Mucosa of rectum (tissue), 2 donors: ENCODE results near the gene RER1.

ENCODE experiments used
- H3K27ac ChIP-seq, 2 donors: one replicate each; pipeline ENCODE4 v1.7.0; 2013; ENCODE audit warnings: inconsistent platforms in 2 of 2, low read depth in 2 of 2, low read length in 2 of 2
- H3K27me3 ChIP-seq, 2 donors: one replicate each; pipeline ENCODE4 v1.7.0; 2013; ENCODE audit warnings: low read length in 2 of 2; ENCODE audit not compliant: control insufficient read depth in 2 of 2, insufficient read depth in 2 of 2
- H3K36me3 ChIP-seq, 2 donors: one replicate each; pipeline ENCODE4 v1.7.0; 2013; ENCODE audit warnings: low read length in 2 of 2; ENCODE audit not compliant: control insufficient read depth in 2 of 2, insufficient read depth in 2 of 2
- H3K4me1 ChIP-seq, 2 donors: one replicate each; pipeline ENCODE4 v1.7.0; 2013; ENCODE audit warnings: low read length in 2 of 2, mild to moderate bottlenecking in 1 of 2; ENCODE audit not compliant: control insufficient read depth in 2 of 2, insufficient read depth in 2 of 2
- H3K4me3 ChIP-seq, 2 donors: one replicate each; pipeline ENCODE4 v1.7.0; 2013; ENCODE audit warnings: low read length in 2 of 2
- H3K9ac ChIP-seq, 2 donors: one replicate each; pipeline ENCODE4 v1.7.0; 2013; ENCODE audit warnings: low read length in 2 of 2, low read depth in 1 of 2, mild to moderate bottlenecking in 1 of 2
- H3K9me3 ChIP-seq, 2 donors: one replicate each; pipeline ENCODE4 v1.7.0; 2013; ENCODE audit warnings: low read length in 2 of 2; ENCODE audit not compliant: control insufficient read depth in 2 of 2
- donor health status: healthy.
- donor health status: Normal muscosa, but diverticular disease.

Gene RER1

GRCh38 chr1:2368053-2368744 lies 23.4 kb upstream of the RER1 start:
- Histone ChIP-seq H3K9ac (no peak overlapping the region), H3K4me1 (no peaks in the 10 kb centered on the region), H3K9me3 (no peaks in the 10 kb centered on the region), H3K36me3 (no peaks in the 10 kb centered on the region), H3K27me3 (no peaks in the 10 kb centered on the region), H3K4me3 (no peak overlapping the region), H3K27ac (no peak overlapping the region)

DNA sequence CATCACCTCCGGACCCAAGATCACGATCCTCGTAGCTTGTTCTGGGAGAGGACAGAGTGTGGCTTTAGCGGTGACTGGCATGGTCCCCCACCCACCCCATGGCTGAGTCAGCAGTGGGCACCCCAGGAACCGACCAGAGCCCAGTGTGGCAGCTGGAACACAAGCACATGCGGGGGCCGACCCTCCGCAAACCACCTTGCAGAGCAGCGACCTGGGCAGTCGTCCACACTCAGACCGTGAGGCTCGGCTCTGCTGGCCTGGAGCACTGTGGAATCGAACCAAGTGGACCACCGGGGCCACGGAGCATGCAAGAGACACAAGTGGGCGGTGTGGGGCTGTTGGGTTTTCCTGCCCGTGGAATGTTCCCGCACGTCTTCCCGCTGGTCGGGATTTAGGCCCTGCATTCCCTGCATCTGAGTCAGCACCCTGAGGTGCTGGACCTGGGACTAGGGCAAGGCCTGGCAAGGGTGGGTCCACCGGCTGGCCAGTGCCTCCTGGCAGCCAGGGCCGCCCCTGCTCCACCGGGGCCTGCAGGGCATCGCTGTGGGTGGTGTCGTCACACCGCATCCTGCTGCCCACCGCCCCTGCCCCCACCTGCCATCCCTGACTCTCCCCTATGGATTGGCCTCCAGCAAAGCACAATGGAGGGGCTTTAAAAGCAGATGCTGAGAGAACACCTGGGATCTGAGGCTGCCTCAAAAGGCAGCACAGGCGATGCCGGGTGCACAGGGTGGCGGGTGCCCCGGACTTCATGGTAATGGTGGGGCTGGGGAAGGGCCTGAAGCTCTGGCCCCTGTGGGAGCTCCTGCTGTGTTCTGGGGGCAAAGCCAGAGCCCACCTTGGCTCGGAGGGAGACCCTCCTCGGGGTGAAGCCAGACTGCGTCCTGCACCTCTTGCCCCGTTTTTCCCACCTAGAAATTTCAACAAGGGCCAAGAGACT lies 18.8 kb upstream of the RER1 start:
- no peaks in the 10 kb centered on the region for H3K4me1 ChIP-seq
- no peaks in the 10 kb centered on the region for H3K9me3 ChIP-seq
- no peak overlapping the region for H3K4me3 ChIP-seq
- no peak overlapping the region for H3K9ac ChIP-seq
- no peaks in the 10 kb centered on the region for H3K36me3 ChIP-seq
- H3K27ac ChIP-seq: no peak overlapping the region
- H3K27me3 ChIP-seq: peaks cover 0 to 6% of the 10 kb centered on the region in 2 donors

GRCh38 chr1:2373551-2374251 lies 17.9 kb upstream of the RER1 start:
- H3K36me3 ChIP-seq: no peaks in the 10 kb centered on the region
- H3K9ac ChIP-seq: no peak overlapping the region
- H3K4me1 ChIP-seq: no peaks in the 10 kb centered on the region
- H3K27ac ChIP-seq: no peak overlapping the region
- no peaks in the 10 kb centered on the region for H3K9me3 ChIP-seq
- peaks cover 0 to 6% of the 10 kb centered on the region in 2 donors for H3K27me3 ChIP-seq
- no peak overlapping the region for H3K4me3 ChIP-seq

DNA sequence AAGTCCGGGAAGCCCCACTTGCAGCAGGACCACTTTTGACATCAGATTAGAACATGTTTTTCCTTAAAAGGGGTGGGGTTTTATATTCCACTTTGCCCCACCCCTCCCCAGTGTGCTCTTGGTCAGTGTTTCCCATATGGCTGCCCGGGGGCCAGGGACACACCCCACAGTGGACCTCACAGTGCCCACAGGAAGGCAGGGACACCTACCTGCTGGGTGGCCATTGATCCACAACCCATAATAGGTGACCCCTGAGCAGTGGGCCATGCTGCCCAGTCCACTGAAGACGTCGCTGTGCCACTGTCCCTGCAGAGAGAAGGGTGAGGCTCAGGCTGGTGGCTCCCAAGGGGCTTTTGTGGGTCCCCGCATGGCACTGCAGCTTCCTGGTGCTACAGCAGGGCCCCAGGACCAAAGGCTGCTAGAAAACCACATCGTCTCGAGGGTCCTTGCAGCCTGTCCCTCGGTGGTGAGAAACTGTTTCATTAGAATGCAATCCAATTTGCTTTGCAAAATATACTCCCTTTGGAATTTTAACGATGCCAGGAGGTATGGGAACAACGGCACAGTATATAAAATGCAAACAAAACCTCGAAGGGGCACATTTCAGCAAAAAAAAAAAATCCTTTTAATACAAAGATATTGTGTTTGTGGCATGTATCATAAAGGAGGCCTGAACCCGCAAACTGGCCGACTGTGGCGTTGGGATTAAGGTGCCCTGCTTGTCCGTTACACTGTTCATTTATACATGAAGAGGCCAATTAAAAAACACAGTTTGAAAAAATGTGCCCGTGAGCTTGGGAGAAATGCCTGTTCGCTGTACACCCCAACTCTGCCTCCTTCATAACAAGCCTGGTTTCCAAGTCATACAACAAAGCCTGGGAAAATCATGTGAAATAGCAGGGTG lies 17.1 kb upstream of the RER1 start:
- H3K27ac ChIP-seq: no peak overlapping the region
- H3K9ac ChIP-seq: no peak overlapping the region
- no peaks in the 10 kb centered on the region for H3K9me3 ChIP-seq
- peaks cover 0 to 6% of the 10 kb centered on the region in 2 donors for H3K27me3 ChIP-seq
- H3K4me3 ChIP-seq: no peak overlapping the region
- H3K4me1 ChIP-seq: no peaks in the 10 kb centered on the region
- H3K36me3 ChIP-seq: no peaks in the 10 kb centered on the region

DNA sequence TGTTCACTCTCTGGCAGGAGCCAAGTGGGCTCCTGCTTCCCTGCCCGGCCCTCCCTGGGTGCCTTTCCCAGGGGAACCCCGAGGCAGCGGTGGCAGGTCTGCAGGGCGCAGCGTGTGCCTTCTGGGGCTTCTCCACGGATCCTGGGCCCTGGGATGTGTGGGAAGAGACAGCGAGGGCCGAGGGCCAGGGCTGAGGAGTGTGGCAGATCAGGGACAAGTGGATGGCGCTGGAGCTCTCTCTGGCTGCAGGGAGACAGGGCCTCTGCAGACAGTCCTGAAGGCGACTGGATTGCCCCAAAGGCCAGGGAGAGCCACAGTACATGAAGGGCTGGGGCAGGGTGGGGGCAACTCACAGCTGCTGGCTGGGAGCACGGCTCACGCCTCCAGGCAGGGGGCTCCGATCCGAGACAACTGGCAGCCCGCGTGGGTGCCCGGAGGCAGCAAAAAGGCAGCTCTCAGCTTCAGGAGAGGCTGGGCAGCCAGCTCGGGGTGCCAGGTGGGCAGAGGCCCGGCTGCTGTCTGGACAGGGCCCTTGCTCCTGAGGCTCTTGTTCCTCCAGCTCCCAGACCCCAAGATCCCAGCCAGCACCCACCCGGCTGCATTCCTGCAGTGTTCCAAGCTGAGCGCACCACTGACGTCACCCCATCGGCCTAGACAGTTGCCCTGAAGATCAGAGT lies 16.3 kb upstream of the RER1 start:
- Histone ChIP-seq H3K36me3 (no peaks in the 10 kb centered on the region), H3K27me3 (peaks cover 0 to 6% of the 10 kb centered on the region in 2 donors), H3K27ac (no peak overlapping the region), H3K9ac (no peak overlapping the region), H3K9me3 (no peaks in the 10 kb centered on the region), H3K4me1 (no peaks in the 10 kb centered on the region), H3K4me3 (no peak overlapping the region)

- Histone ChIP-seq H3K9ac (no peak overlapping the region), H3K27me3 (peaks cover 0 to 6% of the 10 kb centered on the region in 2 donors), H3K4me3 (no peak overlapping the region), H3K36me3 (no peaks in the 10 kb centered on the region), H3K4me1 (no peaks in the 10 kb centered on the region), H3K9me3 (no peaks in the 10 kb centered on the region), H3K27ac (no peak overlapping the region)
Observed at GRCh38 chr1:2375923-2376260, 15.7 kb upstream of the RER1 start.

DNA sequence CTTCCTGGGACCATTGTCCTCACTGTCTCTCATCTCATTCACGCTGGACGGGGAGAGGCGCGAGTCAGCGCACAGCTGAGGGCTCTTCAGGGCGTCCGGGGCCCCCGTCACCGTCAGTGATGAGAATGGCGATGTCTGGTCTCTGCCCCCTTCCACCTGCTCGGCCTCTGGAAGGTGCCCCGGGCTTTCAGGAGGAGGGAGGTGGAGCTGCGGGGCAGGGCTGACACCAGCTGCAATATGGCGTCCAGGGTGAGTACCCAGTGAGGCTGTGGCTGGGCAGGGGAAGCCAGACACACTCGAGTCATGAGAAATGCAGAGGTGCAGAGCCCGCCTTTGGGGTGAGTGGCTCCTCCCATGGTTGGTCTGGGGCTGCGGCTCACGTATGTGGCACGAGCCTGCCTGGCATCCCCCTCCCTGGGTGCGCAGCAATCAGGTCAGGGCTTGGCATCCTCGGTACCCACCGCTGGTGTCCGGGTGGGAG lies 15.3 kb upstream of the RER1 start:
- Histone ChIP-seq H3K36me3 (no peaks in the 10 kb centered on the region), H3K4me3 (no peak overlapping the region), H3K9me3 (no peaks in the 10 kb centered on the region), H3K4me1 (no peaks in the 10 kb centered on the region), H3K27ac (no peak overlapping the region), H3K27me3 (peaks cover 0 to 6% of the 10 kb centered on the region in 2 donors), H3K9ac (no peak overlapping the region)

- no peaks in the 10 kb centered on the region for H3K36me3 ChIP-seq
- H3K27me3 ChIP-seq: peaks cover 0 to 6% of the 10 kb centered on the region in 2 donors
- no peak overlapping the region for H3K27ac ChIP-seq
- H3K9me3 ChIP-seq: no peaks in the 10 kb centered on the region
- H3K4me3 ChIP-seq: no peak overlapping the region
- H3K4me1 ChIP-seq: peaks cover 0 to 4% of the 10 kb centered on the region in 2 donors
- H3K9ac ChIP-seq: no peak overlapping the region
Observed at GRCh38 chr1:2376931-2377672, 14.5 kb upstream of the RER1 start.
